Activated naive CD4-positive, alpha-beta T cell treated with anti-CD3 and anti-CD28 coated beads, Interleukin-2, amount 50 U/mL, for 24 hours (primary cell): Measurements from ENCODE around the gene CDC42EP4.
"Not testable (repeated sequence)": the region's sequence is repeated elsewhere in the genome, so short reads cannot be mapped to it uniquely, and the experiment has no call there.

Source experiments
- H3K27ac Mint-ChIP-seq: one replicate; pipeline ENCODE4 v1.8.0; 2021; ENCODE audit warnings: mild to moderate bottlenecking, mixed read lengths
- H3K27me3 Mint-ChIP-seq: one replicate; pipeline ENCODE4 v1.8.0; 2021; ENCODE audit warnings: mixed read lengths
- H3K36me3 Mint-ChIP-seq: one replicate; pipeline ENCODE4 v1.8.0; 2021; ENCODE audit warnings: mixed read lengths
- H3K4me1 Mint-ChIP-seq: one replicate; pipeline ENCODE4 v1.8.0; 2021; ENCODE audit warnings: mixed read lengths
- H3K4me3 Mint-ChIP-seq: one replicate; pipeline ENCODE4 v1.8.0; 2021; ENCODE audit warnings: mild to moderate bottlenecking, mixed read lengths
- H3K9me3 Mint-ChIP-seq: one replicate; pipeline ENCODE4 v1.8.0; 2021; ENCODE audit warnings: mixed read lengths

CDC42EP4 gene

DNA sequence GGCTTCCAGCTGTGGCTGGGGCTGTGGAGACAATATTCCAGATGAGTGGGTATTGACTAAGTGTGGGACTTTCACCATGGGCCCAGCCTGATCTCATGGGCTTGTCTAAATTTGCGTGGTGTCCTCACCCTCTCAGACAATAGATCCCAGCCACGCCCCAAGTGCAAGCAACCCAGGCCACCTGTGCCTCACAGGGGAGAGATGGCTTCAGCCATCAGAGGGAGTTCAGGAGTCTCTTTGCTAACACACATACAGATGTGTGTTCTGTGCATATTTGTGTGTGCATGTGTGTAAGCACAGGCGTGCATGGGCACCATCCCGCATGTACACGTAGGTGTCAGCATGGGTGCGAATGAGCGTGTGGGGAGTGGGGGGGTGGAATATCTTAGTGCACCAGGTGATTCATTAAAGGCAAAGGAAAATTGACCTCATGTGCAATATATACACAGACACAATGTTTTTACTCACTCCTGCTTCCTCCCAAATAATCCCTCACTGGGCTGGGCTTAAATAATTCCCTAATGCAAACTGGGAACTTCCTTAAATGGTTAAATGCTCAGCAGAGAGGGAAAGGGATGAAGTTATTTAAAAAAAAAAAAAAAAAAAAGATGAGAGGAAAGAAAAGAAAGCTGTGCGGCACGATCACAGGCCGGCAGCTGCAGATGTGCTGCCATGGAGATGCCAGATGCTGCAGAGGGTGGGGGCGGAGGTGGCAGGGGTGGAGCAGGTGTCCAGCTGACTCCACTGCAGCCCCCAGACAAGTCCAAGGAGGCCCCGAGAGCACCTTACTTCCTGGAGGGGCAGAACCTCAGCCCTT is 24.0 kb upstream of the CDC42EP4 start:
- Mint-ChIP-seq H3K27me3 (no peaks in the 10 kb centered on the region), H3K36me3 (no peaks in the 10 kb centered on the region), H3K4me3 (no peak overlapping the region), H3K4me1 (no peaks in the 10 kb centered on the region), H3K27ac (no peak overlapping the region), H3K9me3 (no peaks in the 10 kb centered on the region)

DNA sequence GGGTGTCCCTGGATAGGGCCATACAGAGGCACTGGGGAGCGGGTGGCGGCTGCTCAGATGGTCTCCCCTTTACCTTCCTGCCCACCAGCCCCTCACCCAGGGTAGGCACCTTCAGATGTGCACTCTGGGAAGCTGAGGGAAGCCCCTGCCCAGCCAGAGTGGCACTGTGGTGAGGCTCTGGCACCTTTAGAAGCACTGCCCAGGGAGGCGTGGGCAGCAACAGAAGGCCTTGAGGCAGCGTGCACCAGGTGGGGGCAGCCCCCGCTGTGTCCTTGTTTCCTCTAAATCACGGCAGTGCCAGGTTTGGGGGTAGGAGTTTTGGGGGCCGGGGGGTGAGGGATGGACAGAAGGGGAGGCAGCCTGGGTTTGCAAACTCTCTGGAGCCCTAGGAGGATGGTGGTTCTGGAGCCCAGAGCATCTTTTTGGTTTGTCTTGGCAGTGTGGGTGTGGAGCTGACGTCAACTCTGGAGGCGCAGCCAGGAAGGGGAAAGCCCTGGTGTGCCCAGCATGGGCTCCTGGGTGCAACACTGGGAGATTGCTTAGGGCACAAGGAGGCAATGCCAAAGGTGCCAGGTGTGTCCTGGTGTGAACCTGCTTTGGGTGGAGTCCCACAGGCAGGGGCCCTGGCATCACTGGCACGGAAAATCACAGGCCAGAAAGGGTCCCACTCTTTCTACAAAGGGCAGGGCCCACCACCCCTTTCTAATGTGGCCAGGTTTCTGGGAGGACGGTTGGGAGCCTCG is 23.1 kb upstream of the CDC42EP4 start:
- H3K9me3 Mint-ChIP-seq: no peaks in the 10 kb centered on the region

DNA sequence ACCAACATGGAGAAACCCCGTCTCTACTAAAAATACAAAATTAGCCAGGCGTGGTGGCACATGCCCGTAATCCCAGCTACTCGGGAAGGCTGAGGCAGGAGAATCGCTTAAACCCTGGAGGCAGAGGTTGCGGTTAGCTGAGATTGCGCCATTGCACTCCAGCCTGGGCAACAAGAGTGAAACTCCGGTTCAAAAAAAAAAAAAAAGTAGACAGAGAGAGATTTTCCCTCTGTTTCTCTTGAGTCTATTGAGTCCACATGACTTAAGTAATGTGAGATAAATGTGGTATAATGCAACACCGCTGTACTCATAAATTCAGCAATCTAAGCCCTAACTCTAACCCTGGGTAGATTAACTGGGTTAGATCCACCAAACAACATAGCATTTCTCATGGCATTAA is 21.6 kb upstream of the CDC42EP4 start:
- H3K4me3 Mint-ChIP-seq, H3K27me3 Mint-ChIP-seq, H3K27ac Mint-ChIP-seq, H3K36me3 Mint-ChIP-seq, H3K9me3 Mint-ChIP-seq, H3K4me1 Mint-ChIP-seq: not testable (repeated sequence)

More for the DNA sequence above, 23.1 kb upstream of the CDC42EP4 start:
- H3K4me3 Mint-ChIP-seq: no peak overlapping the region
- H3K27ac Mint-ChIP-seq: no peak overlapping the region
- no peaks in the 10 kb centered on the region for H3K27me3 Mint-ChIP-seq
- H3K36me3 Mint-ChIP-seq: no peaks in the 10 kb centered on the region
- no peaks in the 10 kb centered on the region for H3K4me1 Mint-ChIP-seq

DNA sequence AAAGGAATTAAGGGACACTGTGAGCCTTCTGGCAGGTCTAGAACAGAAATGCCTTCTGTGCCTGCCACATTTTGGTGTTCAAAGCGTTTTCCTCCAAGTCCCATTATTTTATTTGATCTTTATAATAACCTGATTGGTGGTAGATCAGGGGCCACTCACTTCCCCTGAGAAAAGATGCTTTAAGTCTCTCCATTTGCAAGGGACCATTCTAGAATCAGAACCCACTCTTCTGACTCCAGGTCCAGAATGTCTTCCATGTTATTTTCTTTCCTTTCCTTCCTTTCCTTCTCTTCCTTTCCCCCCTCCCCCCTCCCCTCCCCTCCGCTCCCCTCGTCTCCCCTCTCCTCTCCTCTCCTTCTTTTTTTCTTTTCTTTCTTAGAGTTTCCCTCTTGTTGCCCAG is 19.3 kb upstream of the CDC42EP4 start:
- H3K36me3 Mint-ChIP-seq: no peaks in the 10 kb centered on the region
- H3K4me3 Mint-ChIP-seq: no peak overlapping the region
- H3K27me3 Mint-ChIP-seq: no peaks in the 10 kb centered on the region
- H3K27ac Mint-ChIP-seq: no peak overlapping the region
- no peaks in the 10 kb centered on the region for H3K9me3 Mint-ChIP-seq
- no peaks in the 10 kb centered on the region for H3K4me1 Mint-ChIP-seq

DNA sequence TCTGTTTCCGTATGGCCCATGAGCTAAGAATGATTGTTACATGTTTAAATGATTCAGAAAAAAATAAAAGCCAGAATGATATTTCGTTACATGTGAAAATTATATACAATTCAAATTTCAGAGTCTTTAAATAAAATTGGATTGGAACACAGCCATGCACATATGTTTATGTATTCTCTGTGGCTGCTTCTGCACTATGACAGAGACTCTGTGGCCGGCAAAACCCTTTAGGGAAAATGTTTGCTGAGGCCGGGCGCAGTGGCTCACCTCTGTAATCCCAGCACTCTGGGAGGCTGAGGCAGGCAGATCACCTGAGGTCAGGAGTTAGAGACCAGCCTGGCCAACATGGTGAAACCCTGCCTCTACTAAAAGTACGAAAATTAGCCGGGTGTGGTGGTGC is 15.9 kb upstream of the CDC42EP4 start:
- H3K9me3 Mint-ChIP-seq: no peaks in the 10 kb centered on the region
- no peaks in the 10 kb centered on the region for H3K27me3 Mint-ChIP-seq
- no peak overlapping the region for H3K27ac Mint-ChIP-seq
- H3K36me3 Mint-ChIP-seq: no peaks in the 10 kb centered on the region
- no peak overlapping the region for H3K4me3 Mint-ChIP-seq
- no peaks in the 10 kb centered on the region for H3K4me1 Mint-ChIP-seq

DNA sequence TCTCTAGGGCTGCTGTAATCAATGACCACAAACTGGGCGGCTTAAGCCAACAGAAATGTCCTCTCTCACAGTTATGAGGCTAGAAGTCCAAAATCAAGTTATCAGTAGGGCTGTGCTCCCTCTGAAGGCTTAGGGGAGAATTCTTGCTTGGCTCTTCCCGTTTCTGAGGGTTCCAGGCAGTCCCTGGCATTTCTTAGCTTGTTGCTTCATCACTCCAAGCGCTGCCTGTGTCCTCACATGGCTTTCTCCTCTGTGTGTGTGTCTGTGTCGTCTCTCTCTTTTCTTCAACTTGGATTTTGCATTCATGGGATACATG is 13.7 kb upstream of the CDC42EP4 start:
- H3K36me3 Mint-ChIP-seq: no peaks in the 10 kb centered on the region
- H3K4me3 Mint-ChIP-seq: no peak overlapping the region
- no peaks in the 10 kb centered on the region for H3K4me1 Mint-ChIP-seq
- H3K9me3 Mint-ChIP-seq: no peaks in the 10 kb centered on the region
- no peaks in the 10 kb centered on the region for H3K27me3 Mint-ChIP-seq
- H3K27ac Mint-ChIP-seq: no peak overlapping the region

DNA sequence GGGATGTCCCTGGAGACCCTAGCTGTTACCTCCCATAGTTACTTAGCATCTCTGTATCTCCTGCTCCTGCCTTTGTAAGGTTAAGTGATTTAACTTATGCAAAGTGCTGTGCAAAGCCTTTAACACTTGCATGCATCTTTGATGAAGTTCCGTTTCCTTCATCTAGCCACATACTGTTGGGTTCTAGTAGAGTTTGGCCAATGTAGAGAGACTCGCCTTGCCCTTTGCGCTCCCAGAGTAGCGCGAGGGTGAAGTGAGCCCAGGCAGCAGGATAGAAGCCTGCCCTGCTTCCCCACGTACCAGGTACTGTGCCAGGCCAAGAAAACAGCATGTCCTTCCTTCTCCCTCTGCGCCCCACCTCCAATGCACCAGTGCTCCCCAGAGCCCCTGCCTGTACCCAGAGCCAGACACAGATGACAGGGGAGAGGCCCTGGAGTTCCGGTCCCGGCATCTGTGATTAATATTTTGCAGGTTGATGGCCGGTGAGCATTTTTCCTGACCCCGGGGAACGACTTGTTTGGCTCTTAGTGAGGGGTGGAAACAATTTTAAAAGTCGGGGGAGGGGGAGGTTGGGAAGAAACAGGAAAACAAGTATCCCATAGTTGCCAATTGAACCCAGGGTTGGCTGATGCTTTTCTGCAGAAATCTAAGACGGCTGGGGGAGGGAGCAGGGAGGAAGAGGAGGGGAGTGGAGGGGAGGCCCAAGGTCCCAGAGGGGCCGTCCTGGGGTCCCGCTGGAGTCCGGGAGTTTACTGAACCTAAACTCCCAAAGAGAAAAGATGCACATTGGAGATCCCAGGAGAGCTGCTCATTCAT is 13.1 kb upstream of the CDC42EP4 start:
- Mint-ChIP-seq H3K27ac (no peak overlapping the region), H3K9me3 (no peaks in the 10 kb centered on the region), H3K4me1 (no peaks in the 10 kb centered on the region), H3K36me3 (no peaks in the 10 kb centered on the region), H3K4me3 (no peak overlapping the region), H3K27me3 (no peaks in the 10 kb centered on the region)

- no peaks in the 10 kb centered on the region for H3K9me3 Mint-ChIP-seq
- H3K4me3 Mint-ChIP-seq: no peak overlapping the region
- H3K27me3 Mint-ChIP-seq: no peaks in the 10 kb centered on the region
- H3K4me1 Mint-ChIP-seq: no peaks in the 10 kb centered on the region
- no peak overlapping the region for H3K27ac Mint-ChIP-seq
- no peaks in the 10 kb centered on the region for H3K36me3 Mint-ChIP-seq
These were observed 12.3 kb upstream of the CDC42EP4 start for GRCh38 chr17:73324160-73324475.

GRCh38 chr17:73323409-73324159 is 11.8 kb upstream of the CDC42EP4 start:
- no peaks in the 10 kb centered on the region for H3K4me1 Mint-ChIP-seq
- no peak overlapping the region for H3K27ac Mint-ChIP-seq
- no peaks in the 10 kb centered on the region for H3K27me3 Mint-ChIP-seq
- H3K36me3 Mint-ChIP-seq: no peaks in the 10 kb centered on the region
- no peak overlapping the region for H3K4me3 Mint-ChIP-seq
- H3K9me3 Mint-ChIP-seq: no peaks in the 10 kb centered on the region

DNA sequence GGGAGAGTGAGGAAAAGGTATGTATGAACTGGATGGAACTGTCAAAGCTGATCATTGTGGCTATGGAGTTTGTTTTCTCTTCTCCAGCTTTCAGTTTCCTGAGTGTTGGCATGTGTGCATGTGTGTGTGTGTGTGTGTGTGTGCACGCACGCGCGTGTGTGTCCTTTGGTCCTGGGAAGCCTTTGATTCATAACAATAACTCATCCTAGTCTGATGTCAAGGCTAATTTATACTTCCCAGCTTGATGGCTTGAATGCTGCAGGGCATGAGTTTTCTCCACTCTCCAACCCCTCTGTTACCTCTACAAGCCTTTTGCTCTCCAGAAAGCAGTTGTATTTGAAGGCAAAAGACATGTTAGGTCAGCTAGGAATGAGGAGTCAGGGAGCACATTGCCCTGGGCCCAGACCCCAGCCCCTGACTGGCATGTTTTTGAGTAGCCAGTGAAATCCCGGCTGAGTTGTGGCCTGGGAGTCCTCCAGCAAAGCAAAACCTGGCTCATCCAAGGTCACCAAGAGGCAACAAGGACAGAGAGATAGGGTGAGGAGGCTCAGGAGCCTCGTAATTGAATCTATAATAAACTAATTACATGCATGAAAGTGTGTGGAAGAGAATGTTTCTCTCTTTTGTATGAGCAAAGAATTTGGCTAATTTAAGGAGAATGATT is 8.9 kb upstream of the CDC42EP4 start:
- Mint-ChIP-seq H3K9me3 (no peaks in the 10 kb centered on the region), H3K27ac (no peak overlapping the region), H3K27me3 (no peaks in the 10 kb centered on the region), H3K4me3 (no peak overlapping the region), H3K36me3 (no peaks in the 10 kb centered on the region), H3K4me1 (no peaks in the 10 kb centered on the region)

DNA sequence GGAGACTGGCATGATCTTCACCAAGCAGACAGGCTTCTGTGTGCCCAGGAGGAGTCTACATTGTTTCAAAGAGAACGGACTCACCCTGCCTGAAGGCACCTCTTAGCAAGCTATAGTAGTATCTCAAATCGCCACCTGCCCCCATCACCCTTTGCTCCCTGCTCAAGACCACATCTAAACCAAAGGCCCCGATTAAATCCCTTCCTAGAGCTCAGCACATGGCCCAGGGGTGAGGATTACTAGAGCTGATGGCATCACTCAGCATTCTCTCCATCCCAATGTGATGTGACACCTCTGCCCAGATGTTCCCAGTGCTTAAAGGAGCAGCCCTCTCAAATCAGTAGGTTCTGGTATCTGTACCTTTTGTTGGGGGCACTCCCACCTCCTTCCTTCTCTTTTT is 8.0 kb upstream of the CDC42EP4 start:
- Mint-ChIP-seq H3K9me3 (no peaks in the 10 kb centered on the region), H3K4me1 (no peaks in the 10 kb centered on the region), H3K4me3 (no peak overlapping the region), H3K27ac (no peak overlapping the region), H3K36me3 (no peaks in the 10 kb centered on the region), H3K27me3 (no peaks in the 10 kb centered on the region)

DNA sequence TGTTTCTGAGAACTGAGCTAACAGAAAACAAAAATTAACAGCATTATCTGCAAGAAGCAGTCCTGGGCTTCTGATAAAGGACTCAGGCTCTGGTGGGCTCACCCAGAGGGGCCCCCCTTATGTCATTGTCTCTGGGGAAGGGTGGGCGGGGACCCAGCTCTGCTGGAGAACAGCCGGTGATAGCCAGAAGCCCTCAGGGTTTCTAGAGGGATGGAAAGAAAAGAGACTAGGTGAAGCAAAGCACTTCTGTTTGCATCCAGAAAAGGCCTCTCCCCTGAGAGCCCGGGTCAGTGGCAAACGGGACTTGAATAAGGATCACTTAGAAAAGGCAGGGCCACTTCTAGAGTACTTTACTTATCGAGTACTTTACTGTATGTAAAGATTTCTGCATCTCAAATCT is 7.0 kb upstream of the CDC42EP4 start:
- no peaks in the 10 kb centered on the region for H3K4me1 Mint-ChIP-seq
- H3K27ac Mint-ChIP-seq: no peak overlapping the region
- H3K4me3 Mint-ChIP-seq: no peak overlapping the region
- no peaks in the 10 kb centered on the region for H3K9me3 Mint-ChIP-seq
- H3K27me3 Mint-ChIP-seq: no peaks in the 10 kb centered on the region
- H3K36me3 Mint-ChIP-seq: no peaks in the 10 kb centered on the region

- H3K27ac Mint-ChIP-seq: no peak overlapping the region
- no peaks in the 10 kb centered on the region for H3K27me3 Mint-ChIP-seq
- no peak overlapping the region for H3K4me3 Mint-ChIP-seq
- no peaks in the 10 kb centered on the region for H3K4me1 Mint-ChIP-seq
- no peaks in the 10 kb centered on the region for H3K36me3 Mint-ChIP-seq
- H3K9me3 Mint-ChIP-seq: no peaks in the 10 kb centered on the region
These were observed 6.6 kb upstream of the CDC42EP4 start for GRCh38 chr17:73318427-73318813.

- H3K36me3 Mint-ChIP-seq: no peaks in the 10 kb centered on the region
- no peaks in the 10 kb centered on the region for H3K9me3 Mint-ChIP-seq
- H3K4me1 Mint-ChIP-seq: no peaks in the 10 kb centered on the region
- H3K27ac Mint-ChIP-seq: no peak overlapping the region
- H3K27me3 Mint-ChIP-seq: no peaks in the 10 kb centered on the region
- H3K4me3 Mint-ChIP-seq: no peak overlapping the region
These were observed 6.0 kb upstream of the CDC42EP4 start for GRCh38 chr17:73317513-73318426.
